Activated CD4-positive, alpha-beta T cell treated with anti-CD3 and anti-CD28 coated beads, Interleukin-2, amount 50 U/mL, for 1 hour (primary cell): ENCODE data around the gene IGFBP6.

Experiments used
- DNase-seq: peaks from one replicate; pipeline ENCODE4 v3.0.0-alpha.2; 2020

IGFBP6 gene

GRCh38 chr12:53060064-53060720 is 37.3 kb upstream of the IGFBP6 start:
- DNase-seq, result no peak

DNA sequence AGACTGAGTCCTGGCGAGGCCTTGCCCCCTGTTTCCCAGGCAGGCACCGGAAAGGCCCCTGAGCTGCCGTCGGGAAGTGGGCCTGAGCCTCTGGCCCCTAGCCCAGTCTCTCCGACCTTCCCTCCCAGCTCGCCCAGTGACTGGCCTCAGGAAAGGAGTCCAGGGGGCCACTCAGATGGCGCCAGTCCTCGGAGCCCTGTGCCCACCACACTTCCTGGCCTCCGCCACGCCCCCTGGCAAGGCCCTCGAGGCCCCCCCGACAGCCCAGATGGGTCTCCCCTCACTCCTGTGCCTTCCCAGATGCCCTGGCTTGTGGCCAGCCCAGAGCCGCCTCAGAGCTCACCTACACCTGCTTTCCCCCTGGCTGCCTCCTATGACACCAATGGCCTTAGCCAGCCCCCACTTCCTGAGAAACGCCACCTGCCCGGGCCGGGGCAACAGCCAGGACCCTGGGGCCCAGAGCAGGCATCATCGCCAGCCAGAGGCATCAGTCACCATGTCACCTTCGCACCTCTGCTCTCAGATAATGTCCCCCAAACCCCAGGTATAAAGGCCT is 36.7 kb upstream of the IGFBP6 start:
- DNase-seq, result no peak

- DNase-seq, result no peak
Observed at GRCh38 chr12:53061404-53062010, 36.0 kb upstream of the IGFBP6 start.

GRCh38 chr12:53062011-53062961 is 35.2 kb upstream of the IGFBP6 start:
- DNase-seq, result no peak

DNA sequence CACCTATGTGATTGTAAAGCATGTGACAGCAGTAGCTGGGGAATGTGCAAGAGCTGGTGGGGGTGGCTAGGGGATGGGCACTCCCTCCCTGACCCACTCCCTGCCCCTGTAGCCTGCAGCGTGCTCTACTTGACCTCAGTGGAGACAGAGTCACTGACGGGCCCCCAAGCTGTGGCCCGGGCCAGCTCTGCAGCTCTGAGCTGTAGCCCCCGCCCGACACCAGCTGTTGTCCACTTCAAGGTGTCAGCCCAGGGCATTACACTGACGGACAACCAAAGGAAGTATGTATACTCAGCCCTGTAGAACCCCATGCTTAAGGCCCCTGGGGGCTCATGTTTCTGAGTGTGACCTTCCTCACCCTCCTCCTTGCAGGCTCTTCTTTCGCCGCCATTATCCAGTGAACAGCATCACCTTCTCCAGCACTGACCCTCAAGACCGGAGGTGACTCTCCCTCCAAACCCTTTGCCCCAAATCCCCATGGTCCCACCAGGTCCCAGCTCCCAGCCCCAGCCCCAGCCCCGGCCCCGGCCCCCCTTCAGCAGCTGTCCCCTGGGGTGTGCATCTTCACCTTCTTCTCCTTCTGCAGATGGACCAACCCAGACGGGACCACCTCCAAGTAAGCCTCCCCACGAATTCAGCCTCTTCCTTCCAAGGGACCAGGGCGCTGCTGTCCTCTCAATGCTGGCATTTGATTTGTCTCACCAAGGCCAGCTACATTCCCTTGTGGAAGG is 34.3 kb upstream of the IGFBP6 start:
- no peak for DNase-seq

GRCh38 chr12:53063708-53064612 is 33.5 kb upstream of the IGFBP6 start:
- DNase-seq, result no peak

DNA sequence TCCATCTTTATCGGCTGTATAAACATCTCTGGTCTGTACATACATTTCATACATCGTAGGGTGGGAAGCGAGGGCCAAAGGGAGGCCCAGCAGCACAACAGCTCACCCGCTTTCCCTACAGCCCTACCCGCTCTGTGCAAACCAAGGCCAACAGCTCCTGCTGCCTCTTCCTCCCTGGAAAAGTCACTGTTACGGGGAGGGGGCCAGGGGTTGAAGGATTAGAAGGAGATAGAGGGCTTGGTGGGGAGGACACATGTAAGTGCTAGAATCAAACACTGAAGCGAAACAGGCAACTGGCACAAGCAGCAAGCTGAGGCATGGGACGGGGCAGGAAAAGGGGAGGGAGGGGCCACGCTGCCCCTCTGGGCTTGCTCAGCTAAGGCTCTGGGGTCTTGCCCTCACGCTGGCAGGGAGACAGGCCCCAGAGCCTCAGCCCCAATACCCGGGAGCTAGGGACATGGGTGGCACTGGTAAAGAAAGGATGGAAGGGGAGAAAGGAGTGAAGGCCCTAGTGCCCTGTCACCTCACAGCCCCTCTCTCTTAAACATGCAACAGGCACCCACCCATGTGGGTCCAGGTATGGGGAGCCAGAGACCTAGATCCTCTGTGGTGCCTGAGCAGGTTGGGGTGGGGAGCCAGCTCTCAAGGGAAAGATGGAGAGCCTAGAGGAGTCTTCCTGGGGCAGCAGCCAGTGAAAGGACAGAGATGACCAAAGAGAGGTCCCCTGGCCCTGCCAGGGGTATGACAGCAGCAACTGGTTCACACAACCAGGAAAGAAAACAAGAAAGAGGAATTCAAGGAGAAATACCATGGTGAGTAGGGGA is 32.6 kb upstream of the IGFBP6 start:
- no peak for DNase-seq

GRCh38 chr12:53065470-53065869 is 32.0 kb upstream of the IGFBP6 start:
- no peak for DNase-seq

GRCh38 chr12:53065975-53066931 is 31.2 kb upstream of the IGFBP6 start:
- DNase-seq, result peak; percentile 69

DNA sequence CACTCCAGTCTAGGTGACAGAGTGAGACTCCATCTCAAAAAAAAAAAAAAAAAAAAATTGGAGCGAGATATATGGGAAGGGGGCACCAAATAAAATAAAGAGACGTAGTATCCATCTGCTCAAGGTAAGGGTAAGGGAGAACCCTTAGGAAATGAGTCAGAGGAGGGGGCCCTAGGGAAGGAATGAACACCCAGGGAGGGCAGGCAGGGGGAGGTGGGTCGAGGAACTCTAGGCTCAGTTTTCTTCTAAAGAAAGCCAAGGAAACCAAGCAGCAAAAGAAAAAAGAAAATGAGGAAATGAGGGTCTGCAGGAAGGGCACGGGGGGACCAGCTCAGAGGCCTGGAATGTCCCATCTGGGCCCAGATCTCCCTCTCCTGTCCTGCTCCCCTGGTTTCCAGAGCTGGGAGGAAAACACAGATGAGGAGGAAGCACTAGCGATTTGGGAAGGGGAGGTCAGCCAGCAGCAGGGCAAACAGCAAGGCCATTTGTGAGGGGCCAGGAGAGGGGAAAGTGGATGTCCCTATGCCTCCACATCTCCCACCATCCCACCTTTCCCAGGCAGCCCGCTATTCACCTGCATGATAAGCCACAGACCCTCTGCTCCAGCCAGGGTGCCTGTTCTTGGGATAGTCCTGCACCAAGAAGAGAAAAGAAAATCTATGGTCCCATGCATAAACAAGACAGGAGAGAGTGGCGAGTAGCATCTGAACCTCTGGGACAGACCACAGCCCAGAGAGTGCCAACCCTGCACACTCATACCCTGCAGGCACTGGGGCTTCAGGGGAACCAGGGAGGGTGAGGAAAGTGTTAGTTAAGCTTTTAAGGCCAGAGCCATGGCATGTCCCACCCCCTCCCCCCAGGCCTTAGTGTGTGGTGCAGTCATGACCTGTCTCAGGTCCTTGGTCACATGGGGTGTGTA is 30.1 kb upstream of the IGFBP6 start:
- DNase-seq, result no peak

- no peak for DNase-seq
Observed at GRCh38 chr12:53067993-53068770, 29.3 kb upstream of the IGFBP6 start.

DNA sequence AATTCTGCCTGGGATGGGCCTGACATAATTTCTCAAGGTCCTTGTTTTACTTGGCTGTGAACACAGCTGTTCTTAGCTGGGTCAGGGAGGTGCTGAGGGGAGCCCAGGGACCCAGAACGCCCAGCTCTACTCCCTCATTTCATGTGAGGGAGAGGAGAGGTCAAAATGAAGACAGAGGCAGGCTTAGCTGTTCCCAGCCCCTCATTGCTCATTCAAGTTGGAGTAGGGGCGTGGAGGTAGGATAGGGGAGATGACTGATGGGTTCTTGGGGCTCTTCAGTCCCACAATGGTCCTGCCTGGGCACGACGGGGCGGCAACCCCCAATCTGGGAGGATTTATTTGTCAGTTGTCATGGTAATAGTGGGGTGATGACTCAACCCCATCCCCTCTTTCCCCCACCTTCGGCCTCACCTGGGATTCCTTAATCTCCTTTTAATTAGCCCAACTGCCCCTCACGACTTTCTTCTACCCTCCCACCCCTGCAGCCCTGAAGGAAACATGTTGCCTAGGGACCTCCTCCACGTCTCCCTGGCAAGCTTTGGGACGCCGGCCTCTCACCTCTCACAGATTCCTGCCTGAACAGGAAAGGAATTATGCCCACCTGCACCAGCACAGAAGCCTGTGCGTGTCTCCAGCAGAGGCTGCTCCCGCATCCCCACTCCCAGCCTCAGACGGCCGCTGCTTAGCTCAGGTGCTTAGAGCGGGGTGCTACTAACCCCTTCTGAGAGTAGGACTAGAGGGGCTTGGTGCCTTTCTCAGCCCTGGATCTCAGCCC is 28.5 kb upstream of the IGFBP6 start:
- no peak for DNase-seq

DNA sequence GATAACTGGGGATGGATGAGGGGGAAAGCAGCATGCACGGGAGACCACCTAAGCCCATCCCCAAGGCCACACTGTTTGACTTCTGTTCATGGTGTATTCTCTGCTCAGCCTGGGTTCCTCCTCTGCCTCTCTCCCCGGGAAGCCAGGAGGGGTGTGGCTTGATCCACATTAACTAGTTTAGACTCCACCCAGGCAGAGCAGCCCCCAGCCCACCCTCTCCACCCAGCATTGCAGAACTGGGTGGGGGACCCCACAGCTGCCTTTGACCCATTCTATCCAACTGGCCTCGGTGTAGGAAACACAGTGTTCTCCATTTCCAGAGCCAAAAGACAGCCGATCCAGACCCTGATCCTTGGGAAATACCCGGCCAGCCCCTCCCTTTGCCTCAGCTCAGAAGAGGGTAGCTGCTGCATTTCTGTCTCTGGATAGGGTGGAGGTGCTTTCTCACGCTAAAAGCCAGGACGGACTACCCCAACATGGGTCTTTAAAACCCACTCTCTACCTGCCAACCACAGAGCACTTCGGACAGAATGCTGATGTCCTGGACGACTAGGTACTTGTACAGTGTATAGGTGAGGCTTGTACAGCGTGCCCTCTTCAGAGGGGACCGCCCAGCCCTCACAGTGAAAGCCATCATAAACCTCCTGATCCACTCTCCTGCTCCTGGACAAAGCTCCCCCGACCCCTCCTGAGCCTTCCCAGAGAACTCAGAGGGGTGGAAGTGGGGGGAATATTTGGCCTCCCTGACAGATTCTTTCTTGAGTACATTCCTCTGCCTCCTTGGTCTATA is 27.7 kb upstream of the IGFBP6 start:
- DNase-seq, result no peak

DNA sequence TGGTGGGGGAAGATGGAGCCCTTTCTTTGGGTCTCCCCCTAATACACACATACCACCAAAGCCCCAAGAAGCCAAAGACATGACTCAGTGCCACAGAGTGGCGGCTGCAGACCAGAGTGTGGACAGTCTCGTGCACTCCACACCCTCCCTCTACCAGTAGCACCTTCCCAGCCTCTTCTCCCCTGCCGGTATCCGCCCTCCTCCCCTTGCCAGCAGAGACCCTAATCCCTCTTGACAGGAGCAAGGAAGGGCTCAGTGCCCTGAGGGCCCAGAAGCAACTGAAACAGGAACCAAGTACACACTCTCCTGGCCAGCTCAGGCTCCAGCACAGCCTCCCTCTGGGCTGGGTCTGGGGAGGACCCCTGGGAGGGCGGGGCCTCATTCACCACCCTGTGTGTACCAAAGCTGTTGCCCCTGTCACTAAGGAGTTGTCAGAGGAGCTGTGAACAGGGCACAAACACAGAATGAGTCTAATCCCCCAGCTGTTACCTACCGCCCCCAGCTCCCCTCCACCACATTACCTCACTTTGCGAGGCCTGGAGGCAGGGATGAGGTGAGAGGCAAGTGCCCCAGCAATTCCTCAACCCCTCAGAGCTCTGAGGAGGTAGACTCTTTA is 26.5 kb upstream of the IGFBP6 start:
- DNase-seq, result no peak
